ENCODE measurements around the gene SSBP2.

The SSBP2 gene

GRCh38 chr5:81761970-81762369, 11.1 kb upstream of the SSBP2 start:
- H3K4me3 ChIP-seq (ENCODE audit: low read depth, low read length): no peak overlapping the region
- no peak for DNase-seq (ENCODE audit: low read depth)
- TF ChIP-seq CTCF (IDR thresholded peaks at IDR 0.05; ENCODE audit: low read depth, low read length, missing control alignments): no peak

- no peak for TF ChIP-seq CTCF (IDR thresholded peaks at IDR 0.05; ENCODE audit: low read depth, low read length, missing control alignments)
- no peak for DNase-seq (ENCODE audit: low read depth)
- H3K4me3 ChIP-seq (ENCODE audit: low read depth, low read length): no peak overlapping the region
Measured at GRCh38 chr5:81761270-81761669, 10.4 kb upstream of the SSBP2 start.

- no peak overlapping the region for H3K4me3 ChIP-seq (ENCODE audit: low read depth, low read length)
- no peak for DNase-seq (ENCODE audit: low read depth)
- TF ChIP-seq CTCF (IDR thresholded peaks at IDR 0.05; ENCODE audit: low read depth, low read length, missing control alignments): no peak
Measured at GRCh38 chr5:81760521-81760920, 9.6 kb upstream of the SSBP2 start.

- no peak for DNase-seq (ENCODE audit: low read depth)
- TF ChIP-seq CTCF (IDR thresholded peaks at IDR 0.05; ENCODE audit: low read depth, low read length, missing control alignments): no peak
- H3K4me3 ChIP-seq (ENCODE audit: low read depth, low read length): no peak overlapping the region
Measured at GRCh38 chr5:81759632-81760005, 8.7 kb upstream of the SSBP2 start.

- TF ChIP-seq CTCF (IDR thresholded peaks at IDR 0.05; ENCODE audit: low read depth, low read length, missing control alignments): no peak
Measured at GRCh38 chr5:81757404-81757803, 6.5 kb upstream of the SSBP2 start.

GRCh38 chr5:81756016-81756415, 5.1 kb upstream of the SSBP2 start:
- no peak for DNase-seq (ENCODE audit: low read depth)
- H3K4me3 ChIP-seq (ENCODE audit: low read depth, low read length): no peak overlapping the region
- no peak for TF ChIP-seq CTCF (IDR thresholded peaks at IDR 0.05; ENCODE audit: low read depth, low read length, missing control alignments)

More at GRCh38 chr5:81757404-81757803, 6.5 kb upstream of the SSBP2 start:
- DNase-seq (ENCODE audit: low read depth): no peak
- H3K4me3 ChIP-seq (ENCODE audit: low read depth, low read length): no peak overlapping the region

- no peak for TF ChIP-seq CTCF (IDR thresholded peaks at IDR 0.05; ENCODE audit: low read depth, low read length, missing control alignments)
- no peak overlapping the region for H3K4me3 ChIP-seq (ENCODE audit: low read depth, low read length)
- DNase-seq (ENCODE audit: low read depth): no peak
Measured at GRCh38 chr5:81755320-81755719, 4.4 kb upstream of the SSBP2 start.

Measured in GM12864 (cell line).